Mesenchymal stem cell (in vitro differentiated cells and primary cell): Measurements from ENCODE around the gene RAB37.

ENCODE experiments used
- DNase-seq: peaks from one replicate; pipeline ENCODE4 v3.0.0-alpha.2; 2013
- H2AFZ ChIP-seq: one replicate; pipeline ENCODE4 v1.6.1; 2013; ENCODE audit warnings: low read depth, mild to moderate bottlenecking, control low read depth, inconsistent platforms, low read length, moderate library complexity
- H2AK5ac ChIP-seq: 2 replicates; pipeline ENCODE4 v1.6.1; 2013; ENCODE audit warnings: low read length, moderate library complexity, mild to moderate bottlenecking, inconsistent platforms; ENCODE audit not compliant: severe bottlenecking
- H2BK120ac ChIP-seq: one replicate; pipeline ENCODE4 v1.6.1; 2013; ENCODE audit warnings: low read depth, mild to moderate bottlenecking, inconsistent platforms, low read length, moderate library complexity
- H2BK12ac ChIP-seq, 2 experiments: one replicate each; pipeline ENCODE4 v1.6.1; 2013; ENCODE audit warnings: inconsistent platforms in 2 of 2, low read length in 2 of 2, mild to moderate bottlenecking in 2 of 2, moderate library complexity in 2 of 2, control low read depth in 1 of 2
- H2BK15ac ChIP-seq: one replicate; pipeline ENCODE4 v1.6.1; 2013; ENCODE audit warnings: mild to moderate bottlenecking, low read depth, inconsistent platforms; ENCODE audit not compliant: poor library complexity, severe bottlenecking
- H2BK5ac ChIP-seq: 2 replicates; pipeline ENCODE4 v1.6.1; 2013; ENCODE audit warnings: low read depth, mild to moderate bottlenecking, low read length, control low read depth, inconsistent platforms; ENCODE audit not compliant: poor library complexity, severe bottlenecking
- H3K14ac ChIP-seq, 2 experiments: one replicate each; pipeline ENCODE4 v1.6.1; 2013; ENCODE audit warnings: inconsistent platforms in 2 of 2, low read length in 2 of 2, control low read depth in 1 of 2, mild to moderate bottlenecking in 1 of 2, moderate library complexity in 1 of 2
- H3K18ac ChIP-seq, 2 experiments: one replicate each; pipeline ENCODE4 v1.6.1; 2013; ENCODE audit warnings: inconsistent platforms in 2 of 2, low read length in 2 of 2, control low read depth in 1 of 2, low read depth in 1 of 2, mild to moderate bottlenecking in 1 of 2
- H3K23ac ChIP-seq, 2 experiments: one replicate each; pipeline ENCODE4 v1.6.1; 2013; ENCODE audit warnings: inconsistent platforms in 2 of 2, low read length in 2 of 2, mild to moderate bottlenecking in 2 of 2, moderate library complexity in 2 of 2, control low read depth in 1 of 2
- H3K27ac ChIP-seq: 2 replicates; pipeline ENCODE4 v1.5.1; 2013; ENCODE audit warnings: mild to moderate bottlenecking, moderate library complexity, low read length, control low read depth, inconsistent platforms; ENCODE audit not compliant: poor library complexity, severe bottlenecking
- H3K27me3 ChIP-seq, 2 experiments: 2 replicates each; pipeline versions ENCODE4 v1.6.1 to v1.7.0; 2013; ENCODE audit warnings: low read length in 2 of 2, mild to moderate bottlenecking in 2 of 2, moderate library complexity in 2 of 2, control low read depth in 1 of 2, inconsistent platforms in 1 of 2; ENCODE audit not compliant: control insufficient read depth in 1 of 2, insufficient read depth in 1 of 2
- H3K36me3 ChIP-seq, 2 experiments: 2 replicates each; pipeline versions ENCODE4 v1.6.1 to v1.7.0; 2013; ENCODE audit warnings: low read length in 2 of 2, control low read depth in 1 of 2, inconsistent platforms in 1 of 2, low read depth in 1 of 2, mild to moderate bottlenecking in 1 of 2; ENCODE audit not compliant: insufficient read depth in 2 of 2, control insufficient read depth in 1 of 2
- H3K4ac ChIP-seq, 2 experiments: one replicate each; pipeline ENCODE4 v1.6.1; 2013; ENCODE audit warnings: inconsistent platforms in 2 of 2, low read length in 2 of 2, mild to moderate bottlenecking in 2 of 2, moderate library complexity in 2 of 2, control low read depth in 1 of 2, low read depth in 1 of 2
- H3K4me1 ChIP-seq: 2 replicates; pipeline ENCODE4 v1.6.1; 2013; ENCODE audit warnings: low read depth, low read length, control low read depth; ENCODE audit not compliant: control insufficient read depth, insufficient read depth
- H3K4me2 ChIP-seq: 2 replicates; pipeline ENCODE4 v1.6.1; 2013; ENCODE audit warnings: low read length, mild to moderate bottlenecking, inconsistent platforms; ENCODE audit not compliant: poor library complexity, severe bottlenecking
- H3K4me3 ChIP-seq, 2 experiments: 2 replicates each; pipeline versions ENCODE4 v1.5.1 to v1.7.0; 2013; ENCODE audit warnings: low read length in 2 of 2, mild to moderate bottlenecking in 2 of 2, control low read depth in 1 of 2, low read depth in 1 of 2; ENCODE audit not compliant: insufficient read depth in 1 of 2
- H3K79me1 ChIP-seq: replicated peaks from 2 replicates; pipeline ENCODE4 v1.6.1; 2013; ENCODE audit warnings: mild to moderate bottlenecking, control low read depth, low read length, inconsistent platforms; ENCODE audit not compliant: poor library complexity, severe bottlenecking
- H3K9ac ChIP-seq: 2 replicates; pipeline ENCODE4 v1.7.0; 2013; ENCODE audit warnings: mild to moderate bottlenecking, low read length, moderate library complexity
- H3K9me3 ChIP-seq: 2 replicates; pipeline ENCODE4 v1.7.0; 2013; ENCODE audit warnings: mild to moderate bottlenecking, low read length; ENCODE audit not compliant: control insufficient read depth
- H4K8ac ChIP-seq: one replicate; pipeline ENCODE4 v1.6.1; 2013; ENCODE audit warnings: inconsistent platforms, mild to moderate bottlenecking, low read length, moderate library complexity
- H4K91ac ChIP-seq: one replicate; pipeline ENCODE4 v1.6.1; 2013; ENCODE audit warnings: mild to moderate bottlenecking, low read length, inconsistent platforms
- WGBS: methylation state at CpG from one replicate; pipeline ENCODE4 v1.1.7; 2013; ENCODE audit warnings: mixed read lengths; 5-methylcytosine and 5-hydroxymethylcytosine counted together

The RAB37 gene

DNA sequence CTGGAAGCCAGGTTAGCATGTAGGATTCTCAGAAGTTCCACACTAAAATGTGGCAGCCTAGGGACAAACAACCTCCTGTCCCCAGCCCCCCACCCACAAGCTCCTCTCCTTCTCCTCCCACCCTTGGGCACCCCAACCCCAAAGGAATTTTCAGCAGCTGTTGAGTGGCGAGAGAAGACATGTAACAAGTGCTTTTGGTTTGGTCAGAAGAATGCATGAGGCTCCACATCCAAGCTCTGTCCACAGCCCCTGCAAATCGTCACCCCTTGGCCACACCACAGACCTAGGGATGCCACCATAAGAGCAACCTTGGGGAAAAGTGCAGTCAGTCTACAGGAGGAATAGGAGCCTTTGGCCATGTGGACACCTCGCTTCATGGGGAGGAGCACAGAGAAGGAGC lies 11.9 kb upstream of the RAB37 start:
- Histone ChIP-seq H4K91ac (no peak overlapping the region), H2AFZ (no peak overlapping the region), H3K27ac (no peak overlapping the region), H2BK5ac (no peak overlapping the region), H3K4me2 (no peak overlapping the region), H2BK12ac (no peak overlapping the region), H3K27me3 (peaks cover 21 to 34% of the 10 kb centered on the region in 2 experiments), H4K8ac (no peak overlapping the region), H3K79me1 (no peaks in the 10 kb centered on the region), H3K36me3 (no peaks in the 10 kb centered on the region), H3K23ac (no peak overlapping the region), H2BK15ac (no peak overlapping the region), H2BK120ac (no peak overlapping the region), H3K9ac (no peak overlapping the region), H3K4ac (no peak overlapping the region), H3K9me3 (peaks cover 4% of the 10 kb centered on the region), H3K14ac (no peak overlapping the region), H3K4me1 (no peaks in the 10 kb centered on the region), H3K18ac (no peak overlapping the region), H3K4me3 (no peak overlapping the region), H2AK5ac (no peak overlapping the region)
- DNase-seq, result no peak
- WGBS, result 76% methylated on average over 2 of the region's 3 CpGs

- H2BK15ac ChIP-seq, result no peak overlapping the region
Observed at GRCh38 chr17:74728033-74728701, 8.9 kb upstream of the RAB37 start.

GRCh38 chr17:74728702-74729075 lies 8.4 kb upstream of the RAB37 start:
- peaks cover 15 to 32% of the 10 kb centered on the region in 2 experiments for H3K27me3 ChIP-seq
- no peak overlapping the region for H3K18ac ChIP-seq
- H2AFZ ChIP-seq, result no peak overlapping the region
- no peak overlapping the region for H3K4me3 ChIP-seq
- no peak overlapping the region for H3K4me2 ChIP-seq
- H3K23ac ChIP-seq, result no peak overlapping the region
- 74% methylated on average over 3 of the region's 3 CpGs for WGBS
- H3K4ac ChIP-seq, result no peak overlapping the region
- no peak overlapping the region for H4K91ac ChIP-seq
- H2BK15ac ChIP-seq, result no peak overlapping the region
- H3K14ac ChIP-seq, result no peak overlapping the region
- H4K8ac ChIP-seq, result no peak overlapping the region
- H2AK5ac ChIP-seq, result no peak overlapping the region
- no peaks in the 10 kb centered on the region for H3K9me3 ChIP-seq
- no peaks in the 10 kb centered on the region for H3K79me1 ChIP-seq
- no peak overlapping the region for H3K27ac ChIP-seq
- no peak overlapping the region for H2BK5ac ChIP-seq
- H2BK120ac ChIP-seq, result no peak overlapping the region
- DNase-seq, result no peak
- H3K9ac ChIP-seq, result no peak overlapping the region
- no peak overlapping the region for H2BK12ac ChIP-seq
- no peaks in the 10 kb centered on the region for H3K36me3 ChIP-seq
- no peaks in the 10 kb centered on the region for H3K4me1 ChIP-seq

More at GRCh38 chr17:74728033-74728701, 8.9 kb upstream of the RAB37 start:
- Histone ChIP-seq H3K36me3 (no peaks in the 10 kb centered on the region), H3K4me3 (no peak overlapping the region), H3K79me1 (no peaks in the 10 kb centered on the region), H2BK120ac (no peak overlapping the region), H4K8ac (no peak overlapping the region), H2AK5ac (no peak overlapping the region), H3K18ac (no peak overlapping the region), H3K4ac (no peak overlapping the region), H3K9me3 (no peaks in the 10 kb centered on the region), H3K27me3 (peaks cover 12 to 28% of the 10 kb centered on the region in 2 experiments), H2AFZ (no peak overlapping the region), H3K4me1 (no peaks in the 10 kb centered on the region), H2BK12ac (no peak overlapping the region), H3K9ac (no peak overlapping the region), H3K27ac (no peak overlapping the region), H3K23ac (no peak overlapping the region), H4K91ac (no peak overlapping the region), H3K4me2 (no peak overlapping the region), H3K14ac (no peak overlapping the region), H2BK5ac (no peak overlapping the region)
- no peak for DNase-seq
- 94% methylated on average over 3 of the region's 3 CpGs for WGBS

DNA sequence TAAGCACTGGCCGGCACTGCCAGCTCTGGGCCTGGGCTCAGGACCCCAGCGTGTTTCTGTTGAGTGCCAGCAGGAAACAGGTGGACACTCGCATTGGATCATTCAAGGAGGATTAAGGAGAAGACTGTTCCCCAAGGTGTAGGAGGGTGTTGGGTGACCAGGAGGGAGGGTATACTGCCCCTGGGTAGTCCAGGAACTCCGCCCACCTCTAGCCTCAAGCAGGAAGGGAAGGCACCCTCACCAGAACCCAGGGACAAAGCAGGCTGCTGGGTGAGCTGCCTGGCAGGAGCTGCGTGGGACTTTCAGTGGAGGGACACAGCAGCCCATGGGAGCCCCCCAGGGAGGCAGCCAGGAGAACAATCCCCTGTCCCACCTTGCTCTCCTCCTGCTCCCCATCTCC lies 7.7 kb upstream of the RAB37 start:
- H4K8ac ChIP-seq, result no peak overlapping the region
- H3K4me2 ChIP-seq, result no peak overlapping the region
- H3K18ac ChIP-seq, result no peak overlapping the region
- DNase-seq, result no peak
- H2BK120ac ChIP-seq, result no peak overlapping the region
- H2BK5ac ChIP-seq, result no peak overlapping the region
- no peak overlapping the region for H3K4ac ChIP-seq
- H3K27ac ChIP-seq, result no peak overlapping the region
- H3K4me3 ChIP-seq, result no peak overlapping the region
- H2AFZ ChIP-seq, result no peak overlapping the region
- no peak overlapping the region for H3K9ac ChIP-seq
- no peaks in the 10 kb centered on the region for H3K4me1 ChIP-seq
- H2BK15ac ChIP-seq, result no peak overlapping the region
- H2BK12ac ChIP-seq, result no peak overlapping the region
- no peak overlapping the region for H2AK5ac ChIP-seq
- no peaks in the 10 kb centered on the region for H3K9me3 ChIP-seq
- H4K91ac ChIP-seq, result no peak overlapping the region
- H3K14ac ChIP-seq, result no peak overlapping the region
- no peaks in the 10 kb centered on the region for H3K36me3 ChIP-seq
- no peak overlapping the region for H3K23ac ChIP-seq
- WGBS, result 91% methylated on average over 5 of the region's 5 CpGs
- H3K27me3 ChIP-seq, result peaks cover 21 to 39% of the 10 kb centered on the region in 2 experiments
- no peaks in the 10 kb centered on the region for H3K79me1 ChIP-seq
